Activated CD8-positive, alpha-beta memory T cell treated with anti-CD3 and anti-CD28 coated beads, Interleukin-2, amount 50 U/mL, for 4 hours (primary cell): ENCODE measurements around the gene ARHGAP19.

Experiments
- DNase-seq: peaks from one replicate; pipeline ENCODE4 v3.0.0-alpha.2; 2020

ARHGAP19 gene

GRCh38 chr10:97228130-97228774 is 64.2 kb downstream of the ARHGAP19 start:
- no peak for DNase-seq

GRCh38 chr10:97226398-97226797 is 66.0 kb downstream of the ARHGAP19 start:
- DNase-seq, result no peak

- DNase-seq, result no peak
Measured at GRCh38 chr10:97224483-97225435, 67.7 kb downstream of the ARHGAP19 start.

GRCh38 chr10:97222326-97222961 is 70.0 kb downstream of the ARHGAP19 start:
- DNase-seq, result no peak

- no peak for DNase-seq
Measured at GRCh38 chr10:97220355-97220754, 72.1 kb downstream of the ARHGAP19 start.

- no peak for DNase-seq
Measured at GRCh38 chr10:97217299-97217698, 75.1 kb downstream of the ARHGAP19 start.

- DNase-seq, result no peak
Measured at GRCh38 chr10:97215619-97216260, 76.7 kb downstream of the ARHGAP19 start.

GRCh38 chr10:97213431-97213830 is 79.0 kb downstream of the ARHGAP19 start:
- DNase-seq, result no peak

GRCh38 chr10:97211229-97211628 is 81.2 kb downstream of the ARHGAP19 start:
- no peak for DNase-seq

- peak; percentile 71 for DNase-seq
Measured at GRCh38 chr10:97210543-97210960, 81.9 kb downstream of the ARHGAP19 start.

GRCh38 chr10:97207756-97208346 is 84.6 kb downstream of the ARHGAP19 start:
- no peak for DNase-seq

GRCh38 chr10:97207131-97207530 is 85.3 kb downstream of the ARHGAP19 start:
- no peak for DNase-seq

- no peak for DNase-seq
Measured at GRCh38 chr10:97204826-97205679, 87.4 kb downstream of the ARHGAP19 start.

GRCh38 chr10:97203220-97203619 is 89.2 kb downstream of the ARHGAP19 start:
- DNase-seq, result no peak

GRCh38 chr10:97200616-97201015 is 91.8 kb downstream of the ARHGAP19 start:
- no peak for DNase-seq

GRCh38 chr10:97199152-97199551 is 93.3 kb downstream of the ARHGAP19 start:
- DNase-seq, result no peak

GRCh38 chr10:97197030-97197500 is 95.4 kb downstream of the ARHGAP19 start:
- no peak for DNase-seq

GRCh38 chr10:97196223-97197029 is 96.0 kb downstream of the ARHGAP19 start:
- DNase-seq, result peak; percentile 67

GRCh38 chr10:97195706-97196222 is 96.7 kb downstream of the ARHGAP19 start:
- DNase-seq, result no peak

GRCh38 chr10:97192952-97193435 is 99.4 kb downstream of the ARHGAP19 start:
- no peak for DNase-seq
